Fibroblast of lung (primary cell): ENCODE results near the gene CALCR. TPM values are rescaled to one million over a fixed set of nuclear protein-coding genes. Genes with fewer than 3 reads are reported as not detected.

Experiments
- DNase-seq, 2 donors: peaks; one replicate each; pipeline versions ENCODE4 v3.0.0 to v3.0.0-alpha.2; 2010; ENCODE audit warnings: low read depth in 2 of 2
- H2AFZ ChIP-seq: 2 replicates; pipeline ENCODE4 v1.5.1; 2012; ENCODE audit warnings: low read length, control low read depth, inconsistent platforms
- H3K27ac ChIP-seq: 2 replicates; pipeline ENCODE4 v1.5.1; 2011; ENCODE audit warnings: low read length, control low read depth; ENCODE audit not compliant: insufficient read depth
- H3K27me3 ChIP-seq: 2 replicates; pipeline ENCODE4 v1.5.1; 2011; ENCODE audit warnings: mild to moderate bottlenecking, low read length; ENCODE audit not compliant: control insufficient read depth, insufficient read depth
- H3K36me3 ChIP-seq: 2 replicates; pipeline ENCODE4 v1.5.1; 2011; ENCODE audit warnings: low read length; ENCODE audit not compliant: control insufficient read depth, insufficient read depth
- H3K4me1 ChIP-seq: 2 replicates; pipeline ENCODE4 v1.5.1; 2011; ENCODE audit warnings: low read length; ENCODE audit not compliant: control insufficient read depth, insufficient read depth; ENCODE audit errors: extremely low read depth
- H3K4me2 ChIP-seq: 2 replicates; pipeline ENCODE4 v1.5.1; 2011; ENCODE audit warnings: low read length, control low read depth; ENCODE audit not compliant: insufficient read depth; ENCODE audit errors: extremely low read depth
- H3K4me3 ChIP-seq, 4 experiments: fragments of 200-600 bp in 1 of 4; sonication (generic) in 1 of 4; replicated peaks in 1 of 4; 2 replicates each; pipeline ENCODE4 v1.5.1; 2011 to 2016; ENCODE audit warnings: low read length in 4 of 4, low read depth in 3 of 4, mild to moderate bottlenecking in 3 of 4, control low read depth in 2 of 4, inconsistent platforms in 1 of 4, mixed read lengths in 1 of 4; ENCODE audit not compliant: insufficient read depth in 1 of 4; ENCODE audit errors: control extremely low read depth in 1 of 4
- H3K79me2 ChIP-seq: 2 replicates; pipeline ENCODE4 v1.5.1; 2012; ENCODE audit warnings: mild to moderate bottlenecking, low read length, inconsistent platforms; ENCODE audit not compliant: control insufficient read depth, insufficient read depth
- H3K9ac ChIP-seq: 2 replicates; pipeline ENCODE4 v1.5.1; 2011; ENCODE audit warnings: mild to moderate bottlenecking, low read length, control low read depth; ENCODE audit not compliant: insufficient read depth
- H3K9me3 ChIP-seq: 2 replicates; pipeline ENCODE4 v1.5.1; 2012; ENCODE audit warnings: low read depth, low read length; ENCODE audit not compliant: control insufficient read depth, insufficient read depth
- H4K20me1 ChIP-seq: 2 replicates; pipeline ENCODE4 v1.5.1; 2011; ENCODE audit warnings: low read length; ENCODE audit not compliant: control insufficient read depth, insufficient read depth; ENCODE audit errors: extremely low read depth
- CTCF ChIP-seq, 2 donors: IDR thresholded peaks in 1 of 2; conservative IDR thresholded peaks in 1 of 2; 1 replicate in 1 of 2; 2 replicates in 1 of 2; pipeline ENCODE4 v1.5.1; 2011 to 2012; ENCODE audit warnings: low read length in 2 of 2, control low read depth in 1 of 2, inconsistent platforms in 1 of 2, low read depth in 1 of 2, mild to moderate bottlenecking in 1 of 2
- EZH2 ChIP-seq: IDR thresholded peaks from 2 replicates; pipeline ENCODE4 v1.5.1; 2012; ENCODE audit warnings: low read length, control low read depth, mild to moderate bottlenecking; ENCODE audit errors: missing control alignments
- polyA plus RNA-seq, 2 donors: library from polyadenylated mRNA; depleted of rRNA in 1 of 2; stranded (reverse) in 1 of 2; unstranded in 1 of 2; fragments of >200 nt; gene quantifications; 2 replicates each; pipeline ENCODE4 v1.2.1, GENCODE V29; 2011 to 2012; ENCODE audit warnings: missing spikeins in 1 of 2
- total RNA-seq: library from RNA; depleted of rRNA; stranded (reverse); fragments of >200 nt; gene quantifications from 2 replicates; pipeline ENCODE4 v1.2.1, GENCODE V29; 2014

CALCR gene
- total and polyA plus RNA-seq, 2 donors (not counting 1 experiment from before 2014, with no cell fraction given): not detected

- no peak overlapping the region for H3K4me3 ChIP-seq
- TF ChIP-seq EZH2 (no peak), CTCF (conservative IDR thresholded peaks at IDR 0.05 in 1 of 2, IDR thresholded peaks at IDR 0.05 in 1 of 2; ENCODE audit: low read depth in 1 of 2, low read length in 2 of 2) (no peak)
- H3K36me3 ChIP-seq: no peaks in the 10 kb centered on the region
- H3K27me3 ChIP-seq: no peaks in the 10 kb centered on the region
- H2AFZ ChIP-seq: no peak overlapping the region
- H4K20me1 ChIP-seq: no peaks in the 10 kb centered on the region
- H3K4me2 ChIP-seq: no peak overlapping the region
- no peak overlapping the region for H3K27ac ChIP-seq
- no peak for DNase-seq
- no peaks in the 10 kb centered on the region for H3K9me3 ChIP-seq
- no peaks in the 10 kb centered on the region for H3K79me2 ChIP-seq
- H3K9ac ChIP-seq: no peak overlapping the region
- H3K4me1 ChIP-seq: no peaks in the 10 kb centered on the region
Observed at GRCh38 chr7:93538061-93538460, 36.5 kb downstream of the CALCR start.

GRCh38 chr7:93535616-93536015 is 38.9 kb downstream of the CALCR start:
- no peak for TF ChIP-seq EZH2
- no peaks in the 10 kb centered on the region for H3K79me2 ChIP-seq
- H4K20me1 ChIP-seq: no peaks in the 10 kb centered on the region
- H3K36me3 ChIP-seq: no peaks in the 10 kb centered on the region
- no peak overlapping the region for H3K4me2 ChIP-seq
- H3K4me1 ChIP-seq: no peaks in the 10 kb centered on the region
- no peaks in the 10 kb centered on the region for H3K27me3 ChIP-seq
- no peak overlapping the region for H3K4me3 ChIP-seq
- no peak overlapping the region for H3K27ac ChIP-seq
- no peaks in the 10 kb centered on the region for H3K9me3 ChIP-seq
- no peak for DNase-seq
- no peak overlapping the region for H3K9ac ChIP-seq
- no peak overlapping the region for H2AFZ ChIP-seq

GRCh38 chr7:93530701-93531100 is 43.8 kb downstream of the CALCR start:
- Histone ChIP-seq H3K27ac (no peak overlapping the region), H2AFZ (no peak overlapping the region), H3K27me3 (no peaks in the 10 kb centered on the region), H4K20me1 (peaks cover 1% of the 10 kb centered on the region), H3K9ac (no peak overlapping the region), H3K36me3 (no peaks in the 10 kb centered on the region), H3K4me1 (no peaks in the 10 kb centered on the region), H3K4me3 (no peak overlapping the region), H3K9me3 (no peaks in the 10 kb centered on the region), H3K79me2 (no peaks in the 10 kb centered on the region), H3K4me2 (no peak overlapping the region)
- no peak for TF ChIP-seq CTCF (conservative IDR thresholded peaks at IDR 0.05 in 1 of 2, IDR thresholded peaks at IDR 0.05 in 1 of 2; ENCODE audit: low read depth in 1 of 2, low read length in 2 of 2)
- TF ChIP-seq EZH2: no peak
- no peak for DNase-seq
